ENCODE results near the gene DGUOK. TPM values are rescaled to one million over a fixed set of nuclear protein-coding genes. Genes with fewer than 3 reads are reported as not detected.

DGUOK gene
- total and polyA plus RNA-seq, 2 experiments from 2014 or later = 68.4 to 287 TPM

DNA sequence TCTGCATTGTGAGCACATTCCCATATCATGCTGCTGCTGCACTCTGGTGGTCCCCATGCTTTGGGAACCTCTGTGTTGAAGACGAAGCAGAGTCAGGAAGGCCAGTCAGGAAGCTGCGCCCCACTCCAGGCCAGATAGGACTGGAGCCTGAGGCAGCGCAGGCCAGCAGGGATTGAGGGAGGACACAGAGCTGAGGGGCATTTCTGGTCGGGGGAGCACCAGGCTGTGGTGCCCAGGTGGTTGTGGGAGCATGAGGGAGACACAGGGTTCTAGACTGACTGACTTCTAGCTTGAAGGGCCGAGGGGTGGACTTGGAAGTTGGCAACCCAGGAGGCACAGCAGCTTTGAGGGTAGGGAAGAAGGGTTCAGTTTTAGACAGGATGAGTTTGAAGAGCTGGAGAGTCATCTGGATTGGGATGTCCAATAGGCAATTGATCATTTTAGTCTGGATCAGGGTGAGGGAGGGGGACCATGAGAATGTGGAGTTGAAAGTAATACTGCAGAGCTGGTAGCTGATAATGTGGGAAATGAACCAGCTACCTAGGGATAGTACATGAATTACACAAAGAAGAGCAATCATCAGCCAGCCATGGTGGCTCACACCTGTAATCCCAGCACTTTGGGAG lies 35.3 kb upstream of the DGUOK start:
- Mint-ChIP-seq H3K27ac (no peak overlapping the region), H3K4me3 (no peak overlapping the region), H3K4me1 (peaks cover 15% of the 10 kb centered on the region), H3K9me3 (no peaks in the 10 kb centered on the region), H3K36me3 (ENCODE audit: low read depth) (no peaks in the 10 kb centered on the region), H3K27me3 (ENCODE audit: insufficient read depth, low read depth, poor library complexity) (peaks cover 7% of the 10 kb centered on the region)
- DNase-seq (ENCODE audit: low spot score) (no peak), ATAC-seq (no peak)
- Histone ChIP-seq H2AFZ (no peak overlapping the region), H3K4me3 (no peak overlapping the region), H3K4me1 (ENCODE audit: insufficient read depth) (no peaks in the 10 kb centered on the region), H3K27ac (ENCODE audit: low read depth) (no peak overlapping the region), H3K36me3 (ENCODE audit: insufficient read depth) (no peaks in the 10 kb centered on the region), H3K4me2 (no peak overlapping the region), H3K9me2 (ENCODE audit: insufficient read depth) (no peaks in the 10 kb centered on the region; the same call in 1 of the 2 replicates), H4K20me1 (replicated peaks; ENCODE audit: insufficient read depth) (no peaks in the 10 kb centered on the region), H3K27me3 (ENCODE audit: insufficient read depth) (no peaks in the 10 kb centered on the region), H3K79me2 (replicated peaks; ENCODE audit: insufficient read depth) (no peaks in the 10 kb centered on the region), H3F3A (replicated peaks; ENCODE audit: low read depth) (no peaks in the 10 kb centered on the region)
- TF ChIP-seq JUNB (IDR thresholded peaks at IDR 0.05; ENCODE audit: unreplicated experiment) = no peak
- TF ChIP-seq, protein P1, sequence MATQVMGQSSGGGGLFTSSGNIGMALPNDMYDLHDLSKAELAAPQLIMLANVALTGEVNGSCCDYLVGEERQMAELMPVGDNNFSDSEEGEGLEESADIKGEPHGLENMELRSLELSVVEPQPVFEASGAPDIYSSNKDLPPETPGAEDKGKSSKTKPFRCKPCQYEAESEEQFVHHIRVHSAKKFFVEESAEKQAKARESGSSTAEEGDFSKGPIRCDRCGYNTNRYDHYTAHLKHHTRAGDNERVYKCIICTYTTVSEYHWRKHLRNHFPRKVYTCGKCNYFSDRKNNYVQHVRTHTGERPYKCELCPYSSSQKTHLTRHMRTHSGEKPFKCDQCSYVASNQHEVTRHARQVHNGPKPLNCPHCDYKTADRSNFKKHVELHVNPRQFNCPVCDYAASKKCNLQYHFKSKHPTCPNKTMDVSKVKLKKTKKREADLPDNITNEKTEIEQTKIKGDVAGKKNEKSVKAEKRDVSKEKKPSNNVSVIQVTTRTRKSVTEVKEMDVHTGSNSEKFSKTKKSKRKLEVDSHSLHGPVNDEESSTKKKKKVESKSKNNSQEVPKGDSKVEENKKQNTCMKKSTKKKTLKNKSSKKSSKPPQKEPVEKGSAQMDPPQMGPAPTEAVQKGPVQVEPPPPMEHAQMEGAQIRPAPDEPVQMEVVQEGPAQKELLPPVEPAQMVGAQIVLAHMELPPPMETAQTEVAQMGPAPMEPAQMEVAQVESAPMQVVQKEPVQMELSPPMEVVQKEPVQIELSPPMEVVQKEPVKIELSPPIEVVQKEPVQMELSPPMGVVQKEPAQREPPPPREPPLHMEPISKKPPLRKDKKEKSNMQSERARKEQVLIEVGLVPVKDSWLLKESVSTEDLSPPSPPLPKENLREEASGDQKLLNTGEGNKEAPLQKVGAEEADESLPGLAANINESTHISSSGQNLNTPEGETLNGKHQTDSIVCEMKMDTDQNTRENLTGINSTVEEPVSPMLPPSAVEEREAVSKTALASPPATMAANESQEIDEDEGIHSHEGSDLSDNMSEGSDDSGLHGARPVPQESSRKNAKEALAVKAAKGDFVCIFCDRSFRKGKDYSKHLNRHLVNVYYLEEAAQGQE (IDR thresholded peaks at IDR 0.05; ENCODE audit: unreplicated experiment) = no peak
- no peak for TF ChIP-seq ZNF462 (CRISPR knock-in tag; IDR thresholded peaks at IDR 0.05)
- no peak for TF ChIP-seq ZNF331 (CRISPR knock-in tag; IDR thresholded peaks at IDR 0.05; ENCODE audit: low read depth)
- TF ChIP-seq ZNF114 (CRISPR knock-in tag; IDR thresholded peaks at IDR 0.05) = no peak
- no peak for TF ChIP-seq EZH2phosphoT487 (IDR thresholded peaks at IDR 0.05; ENCODE audit: unreplicated experiment)
- TF ChIP-seq STAT1 (IDR thresholded peaks at IDR 0.05; ENCODE audit: unreplicated experiment) = no peak
- no peak for TF ChIP-seq POLR2AphosphoS5 (IDR thresholded peaks at IDR 0.05; ENCODE audit: low read depth)
- TF ChIP-seq, protein P2, sequence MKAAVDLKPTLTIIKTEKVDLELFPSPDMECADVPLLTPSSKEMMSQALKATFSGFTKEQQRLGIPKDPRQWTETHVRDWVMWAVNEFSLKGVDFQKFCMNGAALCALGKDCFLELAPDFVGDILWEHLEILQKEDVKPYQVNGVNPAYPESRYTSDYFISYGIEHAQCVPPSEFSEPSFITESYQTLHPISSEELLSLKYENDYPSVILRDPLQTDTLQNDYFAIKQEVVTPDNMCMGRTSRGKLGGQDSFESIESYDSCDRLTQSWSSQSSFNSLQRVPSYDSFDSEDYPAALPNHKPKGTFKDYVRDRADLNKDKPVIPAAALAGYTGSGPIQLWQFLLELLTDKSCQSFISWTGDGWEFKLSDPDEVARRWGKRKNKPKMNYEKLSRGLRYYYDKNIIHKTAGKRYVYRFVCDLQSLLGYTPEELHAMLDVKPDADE (IDR thresholded peaks at IDR 0.05) = no peak
- TF ChIP-seq EZH2 (IDR thresholded peaks at IDR 0.05; ENCODE audit: low read depth, unreplicated experiment) = no peak
- no peak for TF ChIP-seq CREB1 (CRISPR knock-in tag; IDR thresholded peaks at IDR 0.05; ENCODE audit: low read depth)
- TF ChIP-seq, protein P3, sequence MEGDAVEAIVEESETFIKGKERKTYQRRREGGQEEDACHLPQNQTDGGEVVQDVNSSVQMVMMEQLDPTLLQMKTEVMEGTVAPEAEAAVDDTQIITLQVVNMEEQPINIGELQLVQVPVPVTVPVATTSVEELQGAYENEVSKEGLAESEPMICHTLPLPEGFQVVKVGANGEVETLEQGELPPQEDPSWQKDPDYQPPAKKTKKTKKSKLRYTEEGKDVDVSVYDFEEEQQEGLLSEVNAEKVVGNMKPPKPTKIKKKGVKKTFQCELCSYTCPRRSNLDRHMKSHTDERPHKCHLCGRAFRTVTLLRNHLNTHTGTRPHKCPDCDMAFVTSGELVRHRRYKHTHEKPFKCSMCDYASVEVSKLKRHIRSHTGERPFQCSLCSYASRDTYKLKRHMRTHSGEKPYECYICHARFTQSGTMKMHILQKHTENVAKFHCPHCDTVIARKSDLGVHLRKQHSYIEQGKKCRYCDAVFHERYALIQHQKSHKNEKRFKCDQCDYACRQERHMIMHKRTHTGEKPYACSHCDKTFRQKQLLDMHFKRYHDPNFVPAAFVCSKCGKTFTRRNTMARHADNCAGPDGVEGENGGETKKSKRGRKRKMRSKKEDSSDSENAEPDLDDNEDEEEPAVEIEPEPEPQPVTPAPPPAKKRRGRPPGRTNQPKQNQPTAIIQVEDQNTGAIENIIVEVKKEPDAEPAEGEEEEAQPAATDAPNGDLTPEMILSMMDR (conservative IDR thresholded peaks at IDR 0.05; ENCODE audit: low read depth in 2 of 2) = no peak
- no peak for TF ChIP-seq NANOG (IDR thresholded peaks at IDR 0.05; ENCODE audit: borderline replicate concordance)

Data from GM23338 (cell line).